ENCODE data around the gene ATG4A.

Gene ATG4A

DNA sequence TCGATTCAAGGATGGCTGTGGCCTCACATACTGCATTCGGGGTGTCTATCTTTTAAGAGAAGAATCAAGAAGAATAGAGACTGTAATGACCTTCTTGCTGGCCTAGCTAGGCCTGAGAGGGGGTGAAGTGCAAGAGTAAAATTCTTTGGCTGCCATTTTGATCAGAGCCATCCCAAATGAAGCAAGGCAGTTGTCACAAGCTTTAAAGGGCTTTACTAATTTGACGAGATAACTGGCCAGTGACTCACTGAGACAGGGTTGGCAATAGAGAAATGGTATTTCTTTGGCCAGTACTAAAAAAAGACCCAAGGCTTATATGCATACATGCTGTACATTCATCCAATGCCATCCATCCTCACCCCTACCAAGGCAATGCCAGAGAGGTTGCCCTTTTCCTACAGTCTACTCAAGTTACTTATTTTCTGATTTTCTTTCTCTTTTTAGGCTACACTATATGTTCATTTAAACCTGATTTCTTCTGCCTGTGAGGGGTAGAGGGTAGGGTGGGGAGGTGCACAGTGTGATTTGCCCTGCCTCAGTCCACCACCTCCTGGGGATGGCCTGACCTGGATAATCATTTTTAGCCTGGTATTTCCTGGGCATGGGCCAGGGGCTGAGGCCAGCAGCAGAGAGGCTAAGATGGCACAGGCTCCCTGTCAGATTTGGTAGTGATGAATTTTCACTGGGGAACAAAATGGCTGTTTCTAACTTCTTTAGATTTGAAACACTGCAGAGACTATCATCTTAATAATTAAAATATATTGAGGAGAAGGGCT lies 32.2 kb downstream of the ATG4A start:
- DNase-seq = no peak

DNA sequence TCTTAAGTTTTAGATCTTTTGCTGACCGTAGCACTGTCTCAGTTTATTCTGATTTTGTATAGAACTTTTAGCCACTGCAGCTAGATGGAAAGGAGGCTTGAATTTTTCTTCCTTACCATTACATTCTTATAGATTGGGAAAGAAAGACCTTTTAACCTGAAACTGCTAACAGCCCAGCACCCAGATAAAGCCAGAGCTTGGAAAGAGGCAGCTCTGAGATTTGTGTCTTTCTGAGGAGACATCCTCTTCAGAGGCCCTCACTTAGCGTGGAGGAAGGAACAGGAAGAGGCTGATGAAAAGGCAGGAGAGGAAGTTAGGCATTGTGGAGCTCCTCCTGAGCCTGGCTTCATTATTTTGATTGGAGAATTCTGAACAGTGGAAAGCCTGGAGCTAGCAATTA lies 35.1 kb downstream of the ATG4A start:
- DNase-seq = no peak

DNA sequence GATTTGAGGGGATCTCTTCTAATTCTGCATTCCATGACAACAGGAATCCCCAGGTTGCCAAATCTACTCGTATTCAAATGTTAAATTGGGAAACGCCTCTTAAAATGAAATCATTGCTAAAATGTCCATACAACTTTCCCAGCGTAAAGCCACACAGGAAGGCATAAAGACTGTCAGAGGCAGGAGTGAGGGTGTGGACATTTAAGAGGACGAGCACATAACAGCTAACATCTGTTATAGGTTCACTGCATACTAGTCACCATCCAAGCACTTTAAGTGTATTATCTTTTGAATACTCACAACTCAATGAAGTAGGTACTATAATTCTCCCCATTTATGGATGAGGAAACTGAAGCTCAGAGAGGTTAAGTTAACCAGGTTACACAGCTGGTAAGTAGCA lies 35.6 kb downstream of the ATG4A start:
- DNase-seq = no peak

DNA sequence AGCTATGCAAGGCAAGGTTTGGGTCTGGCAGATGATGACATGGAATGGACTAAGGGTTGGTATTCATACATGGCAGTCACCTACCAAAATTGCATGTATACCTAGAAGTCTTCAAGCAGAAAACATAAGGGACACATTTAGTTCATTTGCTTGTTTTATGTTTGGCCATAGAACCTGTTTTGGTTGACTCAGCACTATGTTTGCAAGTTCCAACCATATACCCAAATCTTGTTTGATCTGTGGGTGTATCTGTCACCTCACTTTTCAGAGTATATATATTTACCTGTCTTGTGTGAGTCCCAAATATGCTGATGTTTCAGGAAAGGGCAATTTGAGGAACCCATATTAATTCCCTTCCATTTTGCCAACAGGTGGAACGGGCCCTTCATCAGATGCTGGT lies 39.3 kb downstream of the ATG4A start:
- DNase-seq = no peak

DNA sequence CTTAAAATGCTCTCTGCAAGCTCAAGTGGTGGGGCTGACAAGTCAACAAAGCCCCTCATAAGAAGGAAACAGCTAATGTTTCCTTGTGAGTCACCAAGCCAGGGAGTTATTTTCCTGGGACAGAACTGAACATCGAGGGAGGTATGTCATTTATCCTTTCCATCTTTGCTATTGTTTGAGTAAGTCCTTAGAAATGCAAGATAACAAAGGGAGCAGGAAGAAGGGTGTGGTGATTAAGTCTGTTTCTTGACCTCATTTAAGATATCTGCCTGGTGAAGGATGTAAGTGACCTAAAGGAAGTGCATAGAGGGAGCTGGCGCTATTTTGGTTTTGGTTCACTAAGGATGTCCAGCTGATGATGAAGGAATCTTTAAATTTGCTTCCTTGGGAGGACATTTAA lies 39.9 kb downstream of the ATG4A start:
- DNase-seq = no peak

DNA sequence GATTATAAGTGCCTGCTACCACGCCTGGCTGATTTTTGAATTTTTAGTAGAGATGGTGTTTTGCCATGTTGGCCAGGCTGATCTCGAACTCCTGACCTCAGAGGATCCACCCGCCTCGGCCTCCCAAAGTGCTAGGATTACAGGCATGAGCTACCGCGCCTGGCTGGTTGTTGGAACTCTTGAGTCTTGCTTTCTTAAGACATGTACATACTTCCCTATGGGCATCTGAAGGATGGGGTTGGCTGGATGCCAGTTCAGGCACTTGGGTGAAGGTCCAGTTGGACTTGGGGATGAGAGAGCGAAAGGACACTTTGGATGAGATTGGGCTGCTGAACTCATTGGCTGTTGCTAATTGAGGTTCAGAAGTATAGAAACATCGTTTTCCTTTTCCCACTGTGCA lies 40.5 kb downstream of the ATG4A start:
- no peak for DNase-seq

DNA sequence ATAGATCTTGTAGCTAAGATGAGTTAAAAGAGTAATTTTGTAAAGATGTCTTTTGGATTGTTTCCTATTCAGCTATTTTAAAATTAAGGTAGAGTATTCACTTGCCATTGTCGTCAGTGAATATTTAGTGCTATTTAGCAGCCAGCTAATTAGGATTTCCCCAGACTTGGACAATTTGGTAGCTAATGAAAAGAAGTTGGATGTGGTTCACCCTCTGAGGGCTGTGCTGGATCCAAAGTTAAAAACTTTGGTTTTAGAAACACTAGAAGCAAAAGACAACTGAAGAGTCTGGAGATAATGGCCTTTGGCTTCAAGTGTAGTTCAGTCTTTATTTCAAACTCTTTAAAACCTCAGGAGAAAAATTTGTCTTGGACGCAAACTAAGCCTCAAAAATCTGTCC lies 41.3 kb downstream of the ATG4A start:
- DNase-seq = no peak

DNA sequence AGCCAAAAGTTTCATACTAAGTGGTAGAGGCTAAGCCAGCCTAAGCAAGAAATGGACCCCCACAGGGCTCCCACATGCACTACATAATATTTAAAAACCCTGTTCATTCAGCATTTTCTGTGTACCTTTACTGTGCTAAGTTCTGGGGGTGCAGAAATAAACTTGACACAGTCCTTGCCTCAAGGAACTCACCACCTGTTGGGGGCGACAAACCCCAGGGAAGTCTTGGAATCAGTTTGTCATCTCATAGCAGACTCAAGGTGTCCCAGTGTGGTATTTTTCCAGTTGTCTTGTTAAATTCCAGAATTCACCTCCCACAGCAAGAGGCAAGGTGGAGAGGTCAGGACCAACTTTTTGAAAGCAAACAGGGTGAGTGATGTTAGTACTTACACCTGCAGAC lies 43.1 kb downstream of the ATG4A start:
- no peak for DNase-seq

DNA sequence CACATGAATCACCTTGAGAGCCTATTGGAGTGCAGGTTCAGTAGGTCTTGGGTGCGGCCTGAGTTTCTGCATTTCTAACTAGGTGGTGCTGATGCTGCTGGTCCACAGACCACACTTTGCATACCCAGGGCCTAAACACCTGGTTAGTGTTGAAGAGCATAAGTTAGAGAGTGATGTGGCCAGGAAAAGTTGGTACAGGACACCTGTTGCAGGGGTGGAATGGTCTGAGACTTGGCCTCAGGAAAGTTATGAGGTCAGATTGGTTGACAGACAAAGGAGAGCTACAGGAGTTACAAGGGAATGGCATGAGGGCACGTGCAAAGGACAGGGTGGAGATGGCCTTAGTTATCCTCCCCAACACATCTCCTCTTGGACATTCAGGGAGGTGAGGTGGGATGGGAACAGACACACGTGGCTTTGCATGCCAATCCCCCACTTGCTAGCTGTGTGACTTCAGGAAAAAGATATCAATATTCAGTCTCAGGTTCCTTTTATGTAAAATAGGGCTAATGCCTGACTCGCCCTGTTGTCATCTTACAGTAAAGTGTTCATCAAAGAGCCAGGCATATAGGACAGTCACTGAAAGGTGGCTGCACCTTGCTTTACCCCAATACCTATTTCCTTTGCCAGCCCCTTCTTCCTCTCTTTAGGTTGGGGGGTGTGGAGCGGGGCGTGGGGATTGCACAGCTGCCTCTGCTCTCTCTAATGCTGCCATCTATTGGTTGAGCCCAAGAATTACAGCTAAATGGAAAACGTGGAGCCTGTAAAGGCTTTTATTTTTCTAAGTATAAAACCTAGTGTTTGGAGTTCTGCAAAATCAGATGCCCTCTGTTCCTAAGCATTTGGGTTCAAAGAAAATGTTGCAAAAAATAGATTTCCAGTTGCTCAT lies 47.5 kb downstream of the ATG4A start:
- no peak for DNase-seq

DNA sequence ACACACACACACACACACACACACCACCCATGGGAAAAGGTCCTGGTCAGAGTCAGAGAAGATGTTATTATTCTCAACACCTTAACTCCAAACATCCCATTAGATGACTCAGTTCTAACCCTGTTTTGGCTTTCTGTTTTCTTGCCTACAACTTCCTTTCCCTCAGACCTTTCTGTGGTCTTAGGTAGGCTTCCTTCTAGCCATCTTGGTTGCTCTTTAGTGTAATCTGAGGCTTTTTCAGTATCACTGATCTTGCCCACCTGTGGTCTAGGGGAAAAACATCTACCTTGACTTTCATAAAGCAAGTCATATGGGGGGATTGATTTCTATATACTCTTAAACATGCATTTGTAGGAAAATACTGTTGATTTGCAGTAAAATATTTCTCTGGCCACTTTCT lies 56.9 kb downstream of the ATG4A start:
- no peak for DNase-seq

DNA sequence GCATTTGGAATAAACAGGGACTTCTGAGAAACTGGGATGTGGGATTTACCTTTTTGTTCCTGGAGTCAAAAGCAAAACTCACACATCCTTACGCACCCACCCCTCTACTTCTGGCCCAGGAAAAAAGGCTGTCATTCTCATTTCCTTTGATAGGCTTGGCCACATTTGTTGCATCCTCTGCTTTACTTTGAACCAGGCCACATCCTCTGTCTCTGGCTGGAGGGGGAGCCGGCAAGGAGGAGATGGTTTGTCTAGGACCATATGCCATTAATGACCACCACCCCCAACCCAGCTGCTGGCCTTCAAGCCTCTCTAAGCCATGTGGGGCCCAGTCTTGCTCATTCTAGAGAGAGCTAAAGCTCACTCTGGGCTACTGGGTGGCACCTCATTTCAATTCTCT lies 64.5 kb downstream of the ATG4A start:
- no peak for DNase-seq

DNA sequence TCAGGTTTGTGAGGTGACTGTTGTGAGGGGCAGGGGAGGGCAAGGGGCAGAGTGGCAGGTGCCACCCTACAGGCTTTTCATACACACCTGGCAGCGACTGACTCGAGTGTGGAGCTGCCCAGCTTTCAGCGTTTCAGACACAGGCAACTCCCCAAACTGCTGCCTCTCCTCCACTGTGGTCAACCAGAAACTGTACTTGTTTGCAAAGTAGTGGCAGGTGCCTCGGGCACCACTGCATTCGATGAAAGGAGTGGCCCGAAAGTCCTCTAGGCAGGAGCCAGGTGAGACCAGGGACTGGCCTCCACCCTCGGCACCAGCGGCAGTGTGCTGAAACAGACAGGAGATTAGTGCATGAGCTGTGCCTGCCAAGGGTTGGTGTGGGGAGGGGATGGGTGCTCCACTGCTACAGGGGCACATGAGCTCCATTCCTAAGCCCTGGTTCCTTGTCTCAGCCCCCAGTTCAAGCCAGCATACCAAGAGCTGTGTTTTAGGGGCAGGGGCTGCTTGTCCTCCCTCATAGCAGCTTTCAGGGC lies 65.4 kb downstream of the ATG4A start:
- no peak for DNase-seq

DNA sequence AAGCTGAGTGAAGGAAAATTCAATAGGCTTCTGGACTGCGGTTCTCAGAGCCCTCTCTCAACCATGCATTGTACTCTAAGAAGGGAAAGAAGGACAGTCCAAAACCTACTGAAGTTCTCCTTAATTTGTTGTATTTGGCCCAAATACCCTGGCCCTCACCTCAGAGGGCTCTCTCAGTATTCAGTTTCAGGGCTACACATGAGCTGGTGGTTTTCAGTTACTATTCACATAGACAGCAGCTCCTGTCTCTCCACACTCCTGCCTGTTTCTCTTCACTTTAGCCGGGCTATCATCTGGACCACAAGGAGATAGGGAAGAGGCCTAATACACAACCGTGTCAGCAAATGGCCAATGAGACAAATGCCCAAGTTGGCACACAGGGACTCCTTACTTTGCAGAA lies 66.0 kb downstream of the ATG4A start:
- no peak for DNase-seq

DNA sequence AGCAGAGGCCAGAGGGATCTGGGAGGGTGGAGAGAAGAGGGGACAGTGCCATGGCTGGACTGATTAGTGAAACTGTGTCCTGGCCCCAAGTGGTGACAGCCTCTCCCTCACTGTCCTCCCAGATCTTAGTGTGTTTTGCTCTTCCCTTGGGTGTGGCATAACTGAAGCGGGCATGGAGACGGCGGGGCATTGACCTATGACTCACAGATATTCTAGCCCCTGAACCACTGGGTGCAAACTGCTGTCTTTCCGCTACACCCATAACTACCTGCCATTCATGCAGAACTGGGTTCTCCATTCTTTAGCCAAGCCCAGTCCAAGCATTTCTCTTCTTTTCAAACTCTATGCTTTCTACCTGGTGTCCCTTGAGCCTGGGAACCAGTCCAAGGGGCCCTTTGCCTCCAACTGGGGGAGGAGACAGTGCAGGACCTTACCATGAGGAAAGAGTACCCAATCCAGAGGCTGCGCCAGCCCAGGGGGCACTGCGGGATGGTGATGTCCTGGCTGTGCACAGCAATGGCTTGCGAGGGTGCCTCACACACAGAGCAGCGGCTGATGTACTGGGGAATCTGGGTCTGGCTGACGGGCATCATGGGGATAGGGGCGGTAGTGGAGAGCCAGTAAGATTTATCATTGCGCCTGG lies 67.6 kb downstream of the ATG4A start:
- DNase-seq = no peak

DNA sequence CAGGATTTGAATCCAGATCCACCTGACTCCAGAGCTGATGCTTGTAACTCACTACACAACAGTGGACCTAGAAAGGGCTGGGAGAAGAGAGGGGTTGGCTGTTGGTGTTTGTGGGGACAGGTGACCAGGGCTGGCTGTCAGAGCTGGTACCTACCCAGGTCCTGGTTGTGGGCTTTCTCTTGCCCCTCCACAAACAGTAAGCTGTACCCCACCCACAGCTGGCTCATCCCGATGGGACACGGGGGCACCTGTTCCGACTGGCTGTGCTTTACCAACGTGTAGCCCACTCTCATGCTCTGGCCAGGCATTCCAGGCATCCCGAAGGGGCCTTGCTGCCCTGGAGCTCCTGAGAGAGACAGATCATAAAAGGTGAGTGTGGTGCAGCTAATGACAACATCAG lies 68.7 kb downstream of the ATG4A start:
- DNase-seq = no peak

DNA sequence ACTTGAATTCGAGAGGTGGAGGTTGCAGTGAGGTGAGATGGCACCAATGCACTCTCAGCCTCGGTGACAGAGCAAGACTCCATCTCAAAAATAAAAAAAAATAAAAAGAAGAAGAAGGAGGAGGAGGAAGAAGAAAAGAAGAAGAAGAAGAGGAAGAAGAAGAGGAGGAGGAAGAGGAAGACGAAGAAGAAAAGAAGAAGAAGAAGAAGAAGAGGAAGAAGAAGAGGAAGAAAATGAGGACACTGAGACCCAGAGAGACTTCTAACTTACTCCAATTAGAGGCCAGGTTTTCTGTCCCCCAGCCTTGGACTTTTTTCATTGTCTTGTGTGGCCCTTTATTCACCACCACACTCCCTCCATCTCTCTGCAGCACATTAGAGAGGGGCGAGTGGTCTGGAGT lies 70.7 kb downstream of the ATG4A start:
- DNase-seq = no peak

DNA sequence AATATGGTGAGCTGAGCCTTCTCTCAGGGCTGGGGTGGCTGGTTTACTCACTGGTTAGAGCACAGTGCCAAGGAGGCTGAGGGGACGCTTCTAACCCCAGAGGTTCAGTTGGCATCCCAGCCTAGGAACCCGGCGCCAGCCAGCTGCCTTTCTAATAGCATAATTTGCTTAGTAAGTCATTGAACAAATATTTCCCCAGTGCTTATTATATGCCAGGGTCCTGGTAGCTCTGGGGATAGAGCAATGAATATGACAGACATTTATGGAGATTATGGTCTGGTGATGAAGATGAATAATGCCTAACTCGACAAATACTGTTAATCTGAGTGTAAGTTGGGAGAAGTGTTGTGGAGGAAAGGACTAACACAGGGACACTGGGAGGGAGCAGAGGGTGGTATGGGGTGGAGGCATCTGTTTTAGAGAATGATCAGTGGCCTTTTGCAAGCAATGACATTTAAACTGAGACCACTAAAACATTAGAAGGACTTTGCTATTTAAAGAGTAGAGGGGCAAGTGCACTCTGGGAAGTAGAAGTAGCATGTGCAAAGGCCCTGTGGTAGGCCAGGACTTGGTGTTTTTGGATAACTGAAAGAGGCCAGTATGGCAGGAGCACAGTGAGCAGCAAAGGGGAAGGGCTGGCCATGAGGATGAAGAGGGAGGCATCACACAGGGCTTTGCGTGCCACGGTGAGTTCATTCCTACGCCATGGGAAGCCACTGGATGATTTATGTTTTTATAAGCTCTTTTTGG lies 71.9 kb downstream of the ATG4A start:
- DNase-seq = no peak

DNA sequence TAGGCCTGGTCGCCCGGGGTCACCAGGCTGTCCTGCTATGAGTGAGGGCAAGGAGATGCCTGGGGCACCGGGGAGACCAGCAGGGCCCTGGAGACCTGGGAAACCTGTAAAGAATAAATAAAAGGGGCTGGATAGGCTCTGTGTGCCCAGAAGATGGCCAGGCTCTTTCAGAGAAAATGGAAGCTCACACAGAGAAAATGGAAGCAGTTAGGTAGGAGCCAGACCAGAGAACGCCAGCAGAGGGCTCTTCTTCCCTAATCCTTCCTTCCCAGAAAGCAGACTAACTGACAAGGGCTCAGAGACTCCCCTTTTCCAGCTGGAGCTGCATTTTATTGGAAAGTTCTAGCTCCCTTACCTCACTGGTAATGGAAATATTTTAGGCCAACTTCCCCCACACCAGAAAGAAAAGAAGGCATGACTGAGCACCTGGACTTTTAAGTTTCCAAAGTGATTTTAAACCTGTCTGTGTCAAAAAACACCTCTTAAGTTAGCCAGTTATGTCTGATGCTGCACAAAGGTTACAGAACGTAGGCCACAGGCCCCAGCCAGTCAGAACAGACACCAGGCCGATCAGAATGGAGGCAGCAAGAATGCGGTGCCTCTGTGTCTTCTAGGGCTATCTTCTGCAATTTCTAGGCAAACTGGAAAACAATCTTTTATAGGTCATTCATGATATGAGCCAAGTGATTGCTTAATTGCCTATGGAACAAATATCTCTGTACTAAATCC lies 74.0 kb downstream of the ATG4A start:
- no peak for DNase-seq

DNA sequence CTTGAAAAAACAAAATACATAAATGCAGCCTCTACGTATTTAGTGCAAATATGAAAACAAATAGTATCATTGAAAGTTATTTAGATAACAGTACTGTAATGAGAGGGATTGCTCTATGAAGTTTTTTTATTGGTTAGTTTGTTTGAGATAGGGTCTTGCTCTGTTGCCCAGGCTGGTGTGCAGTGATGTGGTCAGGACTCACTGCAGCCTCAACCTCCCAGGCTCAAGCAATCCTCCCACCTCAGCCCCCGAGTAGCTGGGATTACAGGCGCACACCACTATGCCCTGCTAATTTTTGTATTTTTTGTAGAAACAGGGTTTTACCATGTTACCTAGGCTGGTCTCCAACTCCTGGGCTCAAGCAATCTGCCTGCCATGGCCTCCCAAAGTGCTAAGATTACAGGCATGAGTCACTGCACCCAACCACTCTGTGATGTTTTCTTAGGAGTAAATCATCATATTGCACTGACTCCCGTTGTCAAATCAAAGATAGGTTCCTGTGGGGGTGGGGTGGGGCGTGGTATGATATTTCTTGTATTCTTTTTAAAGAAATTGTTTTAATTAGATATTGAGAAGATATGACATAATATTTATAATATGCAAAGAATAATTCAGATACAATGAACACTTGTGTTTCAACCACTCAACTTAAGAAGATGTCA lies 75.8 kb downstream of the ATG4A start:
- no peak for DNase-seq

DNA sequence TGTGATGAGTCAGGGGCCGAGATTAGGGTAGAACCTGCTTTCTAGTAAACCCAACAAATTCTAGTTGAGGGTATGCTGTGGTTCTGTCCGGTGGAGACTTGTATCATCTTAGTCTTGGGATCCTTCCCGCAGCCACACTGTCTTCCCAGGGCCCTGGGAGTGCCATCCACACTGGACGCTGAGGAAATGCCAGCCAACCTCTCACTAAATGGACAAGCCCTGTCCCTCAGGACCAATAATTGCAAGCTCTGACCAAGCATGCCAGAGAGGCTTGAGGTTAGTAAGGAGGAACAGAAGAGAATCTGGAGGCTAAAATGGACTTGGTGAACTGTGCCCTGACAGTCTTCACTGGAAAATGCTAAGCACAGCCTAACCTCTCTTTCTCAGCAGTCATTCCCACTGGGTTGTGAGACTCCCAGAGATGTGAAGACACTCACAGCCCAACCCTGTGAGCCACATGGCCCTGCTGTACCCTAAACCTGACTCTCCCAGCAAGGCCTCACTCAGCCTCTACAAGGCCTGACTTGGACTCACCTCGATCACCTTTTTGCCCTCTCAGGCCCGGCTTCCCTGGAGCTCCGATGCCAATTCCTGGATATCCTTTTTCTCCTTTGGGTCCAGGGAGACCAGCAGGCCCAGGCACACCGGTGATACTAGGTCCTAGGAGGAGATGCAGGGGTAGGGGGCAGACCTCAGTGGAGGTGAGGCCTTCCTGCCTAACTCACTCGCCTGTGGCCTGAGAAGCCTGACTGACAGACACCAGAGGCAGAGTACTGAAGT lies 77.6 kb downstream of the ATG4A start:
- DNase-seq = no peak

DNA sequence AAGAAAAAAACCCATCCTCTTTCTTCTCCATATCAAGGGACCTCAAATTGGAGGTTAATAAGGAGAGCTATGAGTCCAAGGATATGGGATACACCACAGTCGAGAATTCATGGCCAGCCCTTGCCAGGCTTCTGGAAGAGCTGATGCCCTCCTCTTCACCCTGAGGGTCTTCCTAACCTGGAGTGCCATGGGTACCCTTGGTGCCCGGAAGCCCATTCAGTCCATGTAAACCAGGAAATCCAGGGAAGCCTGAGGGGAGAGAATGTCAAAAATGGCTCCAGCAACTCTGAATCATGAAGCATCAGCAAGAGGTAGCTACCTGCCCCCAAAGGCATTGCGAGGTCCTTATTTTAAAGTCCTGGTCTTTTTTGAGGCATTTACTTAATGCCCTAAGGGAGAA lies 78.2 kb downstream of the ATG4A start:
- no peak for DNase-seq

Measured in stimulated activated CD4-positive, alpha-beta T cell treated with anti-CD3 and anti-CD28 coated beads, Interleukin-15, amount 100 ng/mL, for 24 hours (primary cell).